K562 (cell line): Measurements from ENCODE around the gene PTPN14.

ENCODE experiments used
- EP300 ChIP-seq: IDR thresholded peaks from 2 replicates; pipeline ENCODE4 v1.6.1; 2012; ENCODE audit warnings: low read length, improper control_type of control experiment
- SIX5 ChIP-seq, 2 experiments: IDR thresholded peaks; 2 replicates each; pipeline ENCODE4 v1.6.1; 2011; ENCODE audit warnings: low read length in 2 of 2, borderline replicate concordance in 1 of 2, low read depth in 1 of 2, mild to moderate bottlenecking in 1 of 2, moderate library complexity in 1 of 2; ENCODE audit not compliant: insufficient read depth in 1 of 2
- ZBTB17 ChIP-seq: fragments of 450-650 bp; formaldehyde crosslinking; IDR thresholded peaks from 2 replicates; pipeline ENCODE4 v1.4.0; 2020; ENCODE audit warnings: mild to moderate bottlenecking

DNA sequence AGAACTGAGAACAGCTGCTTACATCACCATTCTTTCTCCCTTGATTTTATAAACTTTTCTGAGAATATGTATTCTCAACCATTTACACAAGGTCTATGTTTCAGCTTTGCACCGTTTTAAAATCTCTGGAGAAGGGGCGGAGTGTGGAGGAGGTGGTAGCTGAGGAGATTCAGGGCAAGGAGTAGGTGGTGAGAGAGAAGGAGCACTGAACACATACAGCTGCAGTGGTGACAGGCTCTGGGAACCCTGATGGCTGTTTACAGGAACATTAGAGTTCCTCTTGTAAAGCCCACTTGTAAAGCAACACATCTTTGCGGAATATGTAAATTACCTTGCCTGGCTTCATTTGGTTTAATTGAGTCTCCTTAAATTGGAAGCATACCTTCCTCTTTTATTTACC lies 180.8 kb downstream of the PTPN14 start:
- TF ChIP-seq ZBTB17 (CRISPR knock-in tag) (no peak), SIX5 (IDR thresholded peaks at IDR 0.05; ENCODE audit: borderline replicate concordance in 1 of 2, insufficient read depth in 1 of 2, low read depth in 1 of 2, low read length in 2 of 2) (no peak), EP300 (no peak)
